A549 treated with GW870086 at 1 μM for 4 hours (cell line): ENCODE data around the gene RAD50. TPM values are rescaled to one million over a fixed set of nuclear protein-coding genes. Genes with fewer than 3 reads are reported as not detected.

Experiments used
- total RNA-seq: library from RNA; stranded (reverse); fragments of 200-300 nt; extraction: Qiagen RNA extraction; gene quantifications from 5 replicates; pipeline ENCODE4 v1.2.3, GENCODE V29; 2022; ENCODE audit warnings: low read depth

The RAD50 gene
- 25.8 to 34.4 TPM (median 29.9 TPM) in 5 replicates for total RNA-seq

DNA sequence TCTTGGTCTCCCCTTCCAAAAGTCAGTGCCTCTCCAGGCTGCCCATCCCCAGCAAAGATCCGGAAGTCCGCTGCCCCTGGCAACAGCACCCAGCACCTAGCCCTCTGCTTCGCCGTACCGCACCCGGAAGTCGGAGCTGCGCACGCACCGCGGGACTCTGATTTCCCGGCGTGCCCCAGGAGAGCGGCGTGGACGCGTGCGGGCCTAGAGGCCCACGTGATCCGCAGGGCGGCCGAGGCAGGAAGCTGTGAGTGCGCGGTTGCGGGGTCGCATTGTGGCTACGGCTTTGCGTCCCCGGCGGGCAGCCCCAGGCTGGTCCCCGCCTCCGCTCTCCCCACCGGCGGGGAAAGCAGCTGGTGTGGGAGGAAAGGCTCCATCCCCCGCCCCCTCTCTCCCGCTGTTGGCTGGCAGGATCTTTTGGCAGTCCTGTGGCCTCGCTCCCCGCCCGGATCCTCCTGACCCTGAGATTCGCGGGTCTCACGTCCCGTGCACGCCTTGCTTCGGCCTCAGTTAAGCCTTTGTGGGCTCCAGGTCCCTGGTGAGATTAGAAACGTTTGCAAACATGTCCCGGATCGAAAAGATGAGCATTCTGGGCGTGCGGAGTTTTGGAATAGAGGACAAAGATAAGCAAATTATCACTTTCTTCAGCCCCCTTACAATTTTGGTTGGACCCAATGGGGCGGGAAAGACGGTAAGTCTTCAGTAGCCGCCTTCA lies at the start of gene RAD50:
Gene RAD50 (plus strand): TSS at position 215 of the 715 bp plus-strand sequence. CDS start 348 bp downstream, at position 563.

GRCh38 chr5:132543472-132544201 lies 13.1 kb upstream of the RAD50 start, which contains the start of gene IL5:
Gene IL5, minus strand, starts transcription at chr5:132543522. Its CDS starts 44 bp downstream, at chr5:132543478.

GRCh38 chr5:132657676-132658380 lies 101.1 kb downstream of the RAD50 start, which contains the start of gene IL13:
Gene IL13, plus strand, starts transcription at chr5:132658173. Its CDS starts 14 bp downstream, at chr5:132658187.

DNA sequence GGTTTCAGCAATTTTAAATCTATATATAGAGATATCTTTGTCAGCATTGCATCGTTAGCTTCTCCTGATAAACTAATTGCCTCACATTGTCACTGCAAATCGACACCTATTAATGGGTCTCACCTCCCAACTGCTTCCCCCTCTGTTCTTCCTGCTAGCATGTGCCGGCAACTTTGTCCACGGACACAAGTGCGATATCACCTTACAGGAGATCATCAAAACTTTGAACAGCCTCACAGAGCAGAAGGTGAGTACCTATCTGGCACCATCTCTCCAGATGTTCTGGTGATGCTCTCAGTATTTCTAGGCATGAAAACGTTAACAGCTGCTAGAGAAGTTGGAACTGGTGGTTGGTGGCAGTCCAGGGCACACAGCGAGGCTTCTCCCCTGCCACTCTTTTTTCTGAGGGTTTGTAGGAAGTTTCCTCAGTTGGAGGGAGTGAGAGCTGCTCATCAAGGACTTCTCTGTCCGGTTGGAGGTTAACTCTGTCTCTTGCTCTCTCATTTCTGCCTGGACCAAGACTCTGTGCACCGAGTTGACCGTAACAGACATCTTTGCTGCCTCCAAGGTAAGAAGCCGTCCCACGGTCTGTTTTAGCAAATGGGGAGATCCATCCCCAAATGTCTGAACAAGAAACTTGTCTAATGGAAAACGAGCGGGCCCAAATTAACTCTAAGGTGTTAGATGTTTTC lies 117.3 kb downstream of the RAD50 start, which contains the start of gene IL4:
Gene IL4 (plus strand): TSS at position 51 of the 692 bp plus-strand sequence. CDS start 62 bp downstream, at position 113.

Other genes starting within 250 kb of the RAD50 start
- gene SLC22A5, start 187.3 kb upstream of the RAD50 start, total RNA-seq, result 34.7 to 41.1 TPM (median 36.8 TPM) in 5 replicates
- 29.4 to 35.9 TPM (median 33.7 TPM) in 5 replicates for gene IRF1, start 66.2 kb upstream of the RAD50 start, total RNA-seq
- gene IL5, start 13.5 kb upstream of the RAD50 start, total RNA-seq, result not detected in 5 replicates
- gene IL13, start 101.2 kb downstream of the RAD50 start, total RNA-seq, result 0.12 TPM in 1 of 5 replicates, not detected in the others
- gene IL4, start 117.0 kb downstream of the RAD50 start, total RNA-seq, result not detected in 5 replicates
- gene KIF3A, start 180.6 kb downstream of the RAD50 start, total RNA-seq, result 5.4 to 10.1 TPM (median 8.6 TPM) in 5 replicates
- gene CCNI2, start 190.4 kb downstream of the RAD50 start, total RNA-seq, result 0.12 to 0.26 TPM (median 0.21 TPM) in 3 of 5 replicates, not detected in the others
- gene SEPTIN8, start 220.3 kb downstream of the RAD50 start, total RNA-seq, result 14.6 to 21.8 TPM (median 19.6 TPM) in 5 replicates